ENCODE measurements around the gene MEGF8.
A peak's percentile ranks its signal among the peaks of the same experiment; 100 is the strongest.

Gene MEGF8

GRCh38 chr19:42290523-42291434 is 34.7 kb upstream of the MEGF8 start:
- Histone ChIP-seq H3K36me3 (replicated peaks; ENCODE audit: low read depth, low read length) (peaks cover 49% of the 10 kb centered on the region), H3K79me2 (ENCODE audit: low read length) (peaks cover 6% of the 10 kb centered on the region), H3K9ac (ENCODE audit: low read length) (no peak overlapping the region), H3K9me3 (ENCODE audit: insufficient read depth, low read length) (no peaks in the 10 kb centered on the region), H4K20me1 (ENCODE audit: insufficient read depth, low read length) (peaks cover 3% of the 10 kb centered on the region), H3K4me1 (ENCODE audit: low read length) (peaks cover 7% of the 10 kb centered on the region), H3K4me3 (ENCODE audit: low read length) (no peak overlapping the region), H3K27me3 (ENCODE audit: low read depth, low read length) (no peaks in the 10 kb centered on the region), H3K4me2 (ENCODE audit: low read length) (no peak overlapping the region), H2AFZ (ENCODE audit: low read depth, low read length) (no peak overlapping the region), H3K27ac (ENCODE audit: low read length) (no peak overlapping the region)
- TF ChIP-seq CTCF (IDR thresholded peaks at IDR 0.05; ENCODE audit: low read depth, low read length) = peak; percentile 64
- TF ChIP-seq EZH2phosphoT487 (IDR thresholded peaks at IDR 0.05; ENCODE audit: low read depth) = no peak

GRCh38 chr19:42291435-42291810 is 34.0 kb upstream of the MEGF8 start:
- no peaks in the 10 kb centered on the region for H3K27me3 ChIP-seq (ENCODE audit: low read depth, low read length)
- H4K20me1 ChIP-seq (ENCODE audit: insufficient read depth, low read length) = no peaks in the 10 kb centered on the region
- no peak overlapping the region for H2AFZ ChIP-seq (ENCODE audit: low read depth, low read length)
- peaks cover 54% of the 10 kb centered on the region for H3K36me3 ChIP-seq (replicated peaks; ENCODE audit: low read depth, low read length)
- TF ChIP-seq EZH2phosphoT487 (IDR thresholded peaks at IDR 0.05; ENCODE audit: low read depth) (no peak), CTCF (IDR thresholded peaks at IDR 0.05; ENCODE audit: low read depth, low read length) (no peak)
- no peaks in the 10 kb centered on the region for H3K9me3 ChIP-seq (ENCODE audit: insufficient read depth, low read length)
- no peak overlapping the region for H3K27ac ChIP-seq (ENCODE audit: low read length)
- no peaks in the 10 kb centered on the region for H3K79me2 ChIP-seq (ENCODE audit: low read length)
- H3K4me2 ChIP-seq (ENCODE audit: low read length) = no peak overlapping the region
- H3K4me3 ChIP-seq (ENCODE audit: low read length) = no peak overlapping the region
- H3K9ac ChIP-seq (ENCODE audit: low read length) = no peak overlapping the region
- peaks cover under 1% of the 10 kb centered on the region; the same call in 1 of the 2 replicates for H3K4me1 ChIP-seq (ENCODE audit: low read length)

- no peaks in the 10 kb centered on the region for H4K20me1 ChIP-seq (ENCODE audit: insufficient read depth, low read length)
- no peak for TF ChIP-seq CTCF (IDR thresholded peaks at IDR 0.05; ENCODE audit: low read depth, low read length)
- no peak overlapping the region for H3K27ac ChIP-seq (ENCODE audit: low read length)
- no peaks in the 10 kb centered on the region for H3K27me3 ChIP-seq (ENCODE audit: low read depth, low read length)
- no peaks in the 10 kb centered on the region for H3K79me2 ChIP-seq (ENCODE audit: low read length)
- no peak overlapping the region for H3K4me3 ChIP-seq (ENCODE audit: low read length)
- peaks cover 54% of the 10 kb centered on the region for H3K36me3 ChIP-seq (replicated peaks; ENCODE audit: low read depth, low read length)
- no peaks in the 10 kb centered on the region for H3K4me1 ChIP-seq (ENCODE audit: low read length)
- no peaks in the 10 kb centered on the region for H3K9me3 ChIP-seq (ENCODE audit: insufficient read depth, low read length)
- no peak overlapping the region for H3K9ac ChIP-seq (ENCODE audit: low read length)
- H2AFZ ChIP-seq (ENCODE audit: low read depth, low read length) = no peak overlapping the region
- no peak overlapping the region for H3K4me2 ChIP-seq (ENCODE audit: low read length)
These were observed 33.1 kb upstream of the MEGF8 start for GRCh38 chr19:42292042-42292960.

GRCh38 chr19:42292963-42293362 is 32.5 kb upstream of the MEGF8 start:
- H2AFZ ChIP-seq (ENCODE audit: low read depth, low read length) = no peak overlapping the region
- TF ChIP-seq CTCF (IDR thresholded peaks at IDR 0.05; ENCODE audit: low read depth, low read length) (no peak), EZH2phosphoT487 (IDR thresholded peaks at IDR 0.05; ENCODE audit: low read depth) (no peak)
- no peaks in the 10 kb centered on the region for H3K9me3 ChIP-seq (ENCODE audit: insufficient read depth, low read length)
- H3K27me3 ChIP-seq (ENCODE audit: low read depth, low read length) = no peaks in the 10 kb centered on the region
- peaks cover 47% of the 10 kb centered on the region for H3K36me3 ChIP-seq (replicated peaks; ENCODE audit: low read depth, low read length)
- no peak overlapping the region for H3K27ac ChIP-seq (ENCODE audit: low read length)
- H3K79me2 ChIP-seq (ENCODE audit: low read length) = no peaks in the 10 kb centered on the region
- H3K4me2 ChIP-seq (ENCODE audit: low read length) = no peak overlapping the region
- H3K4me3 ChIP-seq (ENCODE audit: low read length) = no peak overlapping the region
- no peaks in the 10 kb centered on the region for H4K20me1 ChIP-seq (ENCODE audit: insufficient read depth, low read length)
- no peak overlapping the region for H3K9ac ChIP-seq (ENCODE audit: low read length)
- H3K4me1 ChIP-seq (ENCODE audit: low read length) = no peaks in the 10 kb centered on the region
